Subcutaneous abdominal adipose tissue (tissue), 5 donors: ENCODE results near the gene STK32C.
"Not testable (repeated sequence)": the region's sequence is repeated elsewhere in the genome, so short reads cannot be mapped to it uniquely, and the experiment has no call there.

ENCODE experiments used
- H3K27ac ChIP-seq: one replicate; pipeline ENCODE4 v1.7.0; 2013; ENCODE audit warnings: low read depth, mild to moderate bottlenecking, inconsistent platforms, low read length, moderate library complexity
- H3K27me3 ChIP-seq, 5 donors: one replicate each; pipeline ENCODE4 v1.7.0; 2013; ENCODE audit warnings: low read length in 5 of 5, inconsistent platforms in 1 of 5; ENCODE audit not compliant: control insufficient read depth in 5 of 5, insufficient read depth in 4 of 5
- H3K36me3 ChIP-seq, 5 donors: one replicate each; pipeline ENCODE4 v1.7.0; 2013; ENCODE audit warnings: low read length in 5 of 5; ENCODE audit not compliant: control insufficient read depth in 5 of 5, insufficient read depth in 5 of 5
- H3K4me1 ChIP-seq, 5 donors: one replicate each; pipeline ENCODE4 v1.7.0; 2013; ENCODE audit warnings: low read length in 5 of 5, mild to moderate bottlenecking in 3 of 5, moderate library complexity in 1 of 5; ENCODE audit not compliant: control insufficient read depth in 5 of 5, insufficient read depth in 5 of 5
- H3K4me3 ChIP-seq, 5 donors: one replicate each; pipeline ENCODE4 v1.7.0; 2013; ENCODE audit warnings: low read length in 5 of 5, low read depth in 1 of 5
- H3K9ac ChIP-seq, 5 donors: one replicate each; pipeline ENCODE4 v1.7.0; 2013; ENCODE audit warnings: low read length in 5 of 5, mild to moderate bottlenecking in 4 of 5, moderate library complexity in 3 of 5
- H3K9me3 ChIP-seq, 5 donors: one replicate each; pipeline ENCODE4 v1.7.0; 2013; ENCODE audit warnings: low read length in 5 of 5; ENCODE audit not compliant: control insufficient read depth in 5 of 5
- donor health status: healthy.
- donor health status: healthy.
- donor health status: healthy.
- donor health status: healthy.
- donor health status: healthy.

The STK32C gene

GRCh38 chr10:132321726-132322125 is 14.0 kb upstream of the STK32C start:
- H3K4me3 ChIP-seq = no peak overlapping the region
- H3K27ac ChIP-seq = no peak overlapping the region
- H3K36me3 ChIP-seq = peaks cover 0 to 6% (median 0%) of the 10 kb centered on the region in 5 donors
- H3K9me3 ChIP-seq = no peaks in the 10 kb centered on the region
- H3K4me1 ChIP-seq = peaks cover 0 to 17% (median 14%) of the 10 kb centered on the region in 5 donors
- H3K9ac ChIP-seq = no peak overlapping the region
- H3K27me3 ChIP-seq = no peaks in the 10 kb centered on the region

GRCh38 chr10:132320654-132321469 is 13.1 kb upstream of the STK32C start:
- Histone ChIP-seq H3K4me1 (peaks cover 0 to 17% (median 12%) of the 10 kb centered on the region in 5 donors), H3K27ac (no peak overlapping the region), H3K9ac (no peak overlapping the region), H3K9me3 (no peaks in the 10 kb centered on the region), H3K36me3 (peaks cover 0 to 3% (median 0%) of the 10 kb centered on the region in 5 donors), H3K4me3 (no peak overlapping the region), H3K27me3 (no peaks in the 10 kb centered on the region)

GRCh38 chr10:132319853-132320653 is 12.3 kb upstream of the STK32C start:
- Histone ChIP-seq H3K9ac (no peak overlapping the region), H3K27ac (no peak overlapping the region), H3K27me3 (no peaks in the 10 kb centered on the region), H3K4me3 (no peak overlapping the region), H3K4me1 (peaks cover 0 to 17% (median 12%) of the 10 kb centered on the region in 5 donors), H3K36me3 (peaks cover 0 to 3% (median 0%) of the 10 kb centered on the region in 5 donors), H3K9me3 (no peaks in the 10 kb centered on the region)

GRCh38 chr10:132317477-132317876 is 9.7 kb upstream of the STK32C start:
- not testable (repeated sequence) for H3K36me3 ChIP-seq, H3K9me3 ChIP-seq, H3K4me3 ChIP-seq, H3K27me3 ChIP-seq, H3K9ac ChIP-seq, H3K27ac ChIP-seq
- H3K4me1 ChIP-seq = peaks cover 0 to 10% (median 3%) of the 10 kb centered on the region in 5 donors

GRCh38 chr10:132316133-132316532 is 8.4 kb upstream of the STK32C start:
- no peak overlapping the region for H3K4me3 ChIP-seq
- H3K36me3 ChIP-seq = no peaks in the 10 kb centered on the region
- no peaks in the 10 kb centered on the region for H3K27me3 ChIP-seq
- H3K4me1 ChIP-seq = peaks cover 0 to 8% (median 5%) of the 10 kb centered on the region in 5 donors
- H3K27ac ChIP-seq = no peak overlapping the region
- H3K9ac ChIP-seq = no peak overlapping the region
- peaks cover 0 to 10% (median 6%) of the 10 kb centered on the region in 5 donors for H3K9me3 ChIP-seq

- H3K4me3 ChIP-seq, H3K9ac ChIP-seq, H3K27me3 ChIP-seq, H3K27ac ChIP-seq, H3K9me3 ChIP-seq, H3K36me3 ChIP-seq: not testable (repeated sequence)
- peaks cover 0 to 11% (median 2%) of the 10 kb centered on the region in 5 donors for H3K4me1 ChIP-seq
Observed at GRCh38 chr10:132314881-132315280, 7.1 kb upstream of the STK32C start.

GRCh38 chr10:132314336-132314735 is 6.6 kb upstream of the STK32C start:
- Histone ChIP-seq H3K9ac (no peak overlapping the region), H3K4me3 (no peak overlapping the region), H3K36me3 (no peaks in the 10 kb centered on the region), H3K9me3 (peaks cover 0 to 10% (median 6%) of the 10 kb centered on the region in 5 donors), H3K4me1 (peaks cover 0 to 11% (median 1%) of the 10 kb centered on the region in 5 donors), H3K27me3 (no peaks in the 10 kb centered on the region), H3K27ac (no peak overlapping the region)

GRCh38 chr10:132313865-132314264 is 6.1 kb upstream of the STK32C start:
- no peaks in the 10 kb centered on the region for H3K36me3 ChIP-seq
- no peaks in the 10 kb centered on the region for H3K27me3 ChIP-seq
- peaks cover 0 to 14% (median 6%) of the 10 kb centered on the region in 5 donors for H3K4me1 ChIP-seq
- no peak overlapping the region for H3K9ac ChIP-seq
- peaks cover 0 to 10% (median 6%) of the 10 kb centered on the region in 5 donors for H3K9me3 ChIP-seq
- H3K4me3 ChIP-seq = no peak overlapping the region
- H3K27ac ChIP-seq = no peak overlapping the region

- Histone ChIP-seq H3K4me3 (no peak overlapping the region), H3K9me3 (peaks cover 0 to 10% (median 6%) of the 10 kb centered on the region in 5 donors), H3K9ac (no peak overlapping the region)
Observed at GRCh38 chr10:132313305-132313704, 5.6 kb upstream of the STK32C start.

More at GRCh38 chr10:132313305-132313704, 5.6 kb upstream of the STK32C start:
- H3K36me3 ChIP-seq = no peaks in the 10 kb centered on the region
- H3K27ac ChIP-seq = no peak overlapping the region
- H3K27me3 ChIP-seq = no peaks in the 10 kb centered on the region
- H3K4me1 ChIP-seq = peaks cover 0 to 19% (median 11%) of the 10 kb centered on the region in 5 donors
